ENCODE data around the gene WDR76.
"Not testable (repeated sequence)": the region's sequence is repeated elsewhere in the genome, so short reads cannot be mapped to it uniquely, and the experiment has no call there.

Gene WDR76

GRCh38 chr15:43859546-43859945 lies 32.7 kb downstream of the WDR76 start:
- Histone ChIP-seq H3K9me3 (ENCODE audit: insufficient read depth, low read length, severe bottlenecking) (no peaks in the 10 kb centered on the region), H3K4me2 (ENCODE audit: insufficient read depth, low read length) (no peak overlapping the region), H3K27ac (ENCODE audit: low read length) (no peak overlapping the region), H3K9ac (ENCODE audit: low read depth, low read length) (no peak overlapping the region), H3K4me1 (ENCODE audit: insufficient read depth, low read length) (no peaks in the 10 kb centered on the region), H3K36me3 (ENCODE audit: insufficient read depth, low read length) (peaks cover 91% of the 10 kb centered on the region), H3K79me2 (ENCODE audit: insufficient read depth, low read length) (0 out of 2 replicates have a peak, but pooled peaks cover 3% of the 10 kb centered on the region), H3K4me3 (ENCODE audit: low read depth in 1 of 2, low read length in 2 of 2) (no peak overlapping the region), H2AFZ (ENCODE audit: low read depth, low read length) (no peak overlapping the region), H4K20me1 (ENCODE audit: insufficient read depth, low read length) (no peaks in the 10 kb centered on the region; the same call in 1 of the 2 replicates), H3K27me3 (ENCODE audit: insufficient read depth, low read length, poor library complexity) (no peaks in the 10 kb centered on the region)
- ATAC-seq (ENCODE audit: insufficient read depth, low read depth), result no peak
- no peak for DNase-seq
- TF ChIP-seq, protein P1, sequence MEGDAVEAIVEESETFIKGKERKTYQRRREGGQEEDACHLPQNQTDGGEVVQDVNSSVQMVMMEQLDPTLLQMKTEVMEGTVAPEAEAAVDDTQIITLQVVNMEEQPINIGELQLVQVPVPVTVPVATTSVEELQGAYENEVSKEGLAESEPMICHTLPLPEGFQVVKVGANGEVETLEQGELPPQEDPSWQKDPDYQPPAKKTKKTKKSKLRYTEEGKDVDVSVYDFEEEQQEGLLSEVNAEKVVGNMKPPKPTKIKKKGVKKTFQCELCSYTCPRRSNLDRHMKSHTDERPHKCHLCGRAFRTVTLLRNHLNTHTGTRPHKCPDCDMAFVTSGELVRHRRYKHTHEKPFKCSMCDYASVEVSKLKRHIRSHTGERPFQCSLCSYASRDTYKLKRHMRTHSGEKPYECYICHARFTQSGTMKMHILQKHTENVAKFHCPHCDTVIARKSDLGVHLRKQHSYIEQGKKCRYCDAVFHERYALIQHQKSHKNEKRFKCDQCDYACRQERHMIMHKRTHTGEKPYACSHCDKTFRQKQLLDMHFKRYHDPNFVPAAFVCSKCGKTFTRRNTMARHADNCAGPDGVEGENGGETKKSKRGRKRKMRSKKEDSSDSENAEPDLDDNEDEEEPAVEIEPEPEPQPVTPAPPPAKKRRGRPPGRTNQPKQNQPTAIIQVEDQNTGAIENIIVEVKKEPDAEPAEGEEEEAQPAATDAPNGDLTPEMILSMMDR (IDR thresholded peaks at IDR 0.05; ENCODE audit: borderline replicate concordance, extremely low read depth, low read length, poor library complexity, severe bottlenecking), result no peak

GRCh38 chr15:43866636-43867035 lies 39.8 kb downstream of the WDR76 start:
- H3K4me1 ChIP-seq (ENCODE audit: insufficient read depth, low read length); H3K79me2 ChIP-seq (ENCODE audit: insufficient read depth, low read length); H3K4me3 ChIP-seq (ENCODE audit: low read depth in 1 of 2, low read length in 2 of 2); H3K4me2 ChIP-seq (ENCODE audit: insufficient read depth, low read length); H3K9ac ChIP-seq (ENCODE audit: low read depth, low read length); H3K27ac ChIP-seq (ENCODE audit: low read length); ATAC-seq (ENCODE audit: insufficient read depth, low read depth); H4K20me1 ChIP-seq (ENCODE audit: insufficient read depth, low read length); DNase-seq; H2AFZ ChIP-seq (ENCODE audit: low read depth, low read length); H3K9me3 ChIP-seq (ENCODE audit: insufficient read depth, low read length, severe bottlenecking); H3K27me3 ChIP-seq (ENCODE audit: insufficient read depth, low read length, poor library complexity): not testable (repeated sequence)
- peaks cover 78% of the 10 kb centered on the region for H3K36me3 ChIP-seq (ENCODE audit: insufficient read depth, low read length)

GRCh38 chr15:43867096-43867495 lies 40.3 kb downstream of the WDR76 start:
- H3K4me2 ChIP-seq (ENCODE audit: insufficient read depth, low read length), result no peak overlapping the region
- H3K9ac ChIP-seq (ENCODE audit: low read depth, low read length), result no peak overlapping the region
- H3K4me1 ChIP-seq (ENCODE audit: insufficient read depth, low read length), result no peaks in the 10 kb centered on the region
- no peaks in the 10 kb centered on the region; the same call in 1 of the 2 replicates for H4K20me1 ChIP-seq (ENCODE audit: insufficient read depth, low read length)
- H3K79me2 ChIP-seq (ENCODE audit: insufficient read depth, low read length), result no peaks in the 10 kb centered on the region
- no peak for TF ChIP-seq EZH2 (IDR thresholded peaks at IDR 0.05; ENCODE audit: borderline replicate concordance, low read depth, low read length, severe bottlenecking)
- TF ChIP-seq, protein P1 (IDR thresholded peaks at IDR 0.05; ENCODE audit: borderline replicate concordance, extremely low read depth, low read length, poor library complexity, severe bottlenecking), result no peak
- no peak overlapping the region for H3K27ac ChIP-seq (ENCODE audit: low read length)
- ATAC-seq (ENCODE audit: insufficient read depth, low read depth) (no peak), DNase-seq (no peak)
- no peaks in the 10 kb centered on the region for H3K27me3 ChIP-seq (ENCODE audit: insufficient read depth, low read length, poor library complexity)
- peaks cover 79% of the 10 kb centered on the region for H3K36me3 ChIP-seq (ENCODE audit: insufficient read depth, low read length)
- H2AFZ ChIP-seq (ENCODE audit: low read depth, low read length), result no peak overlapping the region
- H3K9me3 ChIP-seq (ENCODE audit: insufficient read depth, low read length, severe bottlenecking), result no peaks in the 10 kb centered on the region
- H3K4me3 ChIP-seq (ENCODE audit: low read depth in 1 of 2, low read length in 2 of 2), result no peak overlapping the region

GRCh38 chr15:43868406-43868805 lies 41.6 kb downstream of the WDR76 start:
- Histone ChIP-seq H3K27me3 (ENCODE audit: insufficient read depth, low read length, poor library complexity) (no peaks in the 10 kb centered on the region), H3K27ac (ENCODE audit: low read length) (no peak overlapping the region), H3K4me1 (ENCODE audit: insufficient read depth, low read length) (no peaks in the 10 kb centered on the region), H4K20me1 (ENCODE audit: insufficient read depth, low read length) (no peaks in the 10 kb centered on the region; the same call in 1 of the 2 replicates), H2AFZ (ENCODE audit: low read depth, low read length) (no peak overlapping the region), H3K36me3 (ENCODE audit: insufficient read depth, low read length) (peaks cover 79% of the 10 kb centered on the region), H3K4me2 (ENCODE audit: insufficient read depth, low read length) (no peak overlapping the region), H3K9ac (ENCODE audit: low read depth, low read length) (no peak overlapping the region), H3K4me3 (ENCODE audit: low read depth in 1 of 2, low read length in 2 of 2) (no peak overlapping the region), H3K79me2 (ENCODE audit: insufficient read depth, low read length) (no peaks in the 10 kb centered on the region), H3K9me3 (ENCODE audit: insufficient read depth, low read length, severe bottlenecking) (no peaks in the 10 kb centered on the region)
- no peak for ATAC-seq (ENCODE audit: insufficient read depth, low read depth)
- TF ChIP-seq, protein P1 (IDR thresholded peaks at IDR 0.05; ENCODE audit: borderline replicate concordance, extremely low read depth, low read length, poor library complexity, severe bottlenecking), result no peak
- no peak for TF ChIP-seq EZH2 (IDR thresholded peaks at IDR 0.05; ENCODE audit: borderline replicate concordance, low read depth, low read length, severe bottlenecking)
- DNase-seq, result no peak

Measured in DND-41 (cell line).